HG03045 (cell line): ENCODE measurements around the gene WDSUB1.

Source experiments
- ATAC-seq: cut with Tn5 transposase; IDR thresholded peaks from one replicate; pipeline ENCODE4 v1.9.1; 2021; ENCODE audit warnings: mild to moderate bottlenecking, moderate library complexity; ENCODE audit not compliant: unreplicated experiment

Gene WDSUB1

GRCh38 chr2:159225025-159226016 lies 61.2 kb downstream of the WDSUB1 start:
- ATAC-seq = no peak

- ATAC-seq = no peak
These were observed 62.3 kb downstream of the WDSUB1 start for GRCh38 chr2:159224061-159224813.

- ATAC-seq = no peak
These were observed 67.0 kb downstream of the WDSUB1 start for GRCh38 chr2:159219394-159219998.

- no peak for ATAC-seq
These were observed 68.1 kb downstream of the WDSUB1 start for GRCh38 chr2:159218389-159218788.

GRCh38 chr2:159217676-159218075 lies 68.8 kb downstream of the WDSUB1 start:
- no peak for ATAC-seq

- no peak for ATAC-seq
These were observed 71.4 kb downstream of the WDSUB1 start for GRCh38 chr2:159215116-159215515.

GRCh38 chr2:159214325-159214865 lies 72.1 kb downstream of the WDSUB1 start:
- ATAC-seq = no peak

GRCh38 chr2:159213296-159213695 lies 73.2 kb downstream of the WDSUB1 start:
- ATAC-seq = no peak

- no peak for ATAC-seq
These were observed 74.8 kb downstream of the WDSUB1 start for GRCh38 chr2:159211447-159212396.

- no peak for ATAC-seq
These were observed 76.9 kb downstream of the WDSUB1 start for GRCh38 chr2:159209341-159210306.

GRCh38 chr2:159208438-159208837 lies 78.1 kb downstream of the WDSUB1 start:
- ATAC-seq = no peak

GRCh38 chr2:159206736-159207380 lies 79.6 kb downstream of the WDSUB1 start:
- no peak for ATAC-seq

- no peak for ATAC-seq
These were observed 81.9 kb downstream of the WDSUB1 start for GRCh38 chr2:159204381-159205144.

GRCh38 chr2:159202568-159203071 lies 83.9 kb downstream of the WDSUB1 start:
- ATAC-seq = no peak

GRCh38 chr2:159201360-159202063 lies 85.0 kb downstream of the WDSUB1 start:
- peak; percentile 93 for ATAC-seq

GRCh38 chr2:159200498-159200897 lies 86.0 kb downstream of the WDSUB1 start:
- ATAC-seq = no peak
